GM21367 (cell line): ENCODE data around the gene ATR.

Experiments used
- ATAC-seq: cut with Tn5 transposase; IDR thresholded peaks from one replicate; pipeline ENCODE4 v1.9.1; 2021; ENCODE audit not compliant: unreplicated experiment

ATR gene

DNA sequence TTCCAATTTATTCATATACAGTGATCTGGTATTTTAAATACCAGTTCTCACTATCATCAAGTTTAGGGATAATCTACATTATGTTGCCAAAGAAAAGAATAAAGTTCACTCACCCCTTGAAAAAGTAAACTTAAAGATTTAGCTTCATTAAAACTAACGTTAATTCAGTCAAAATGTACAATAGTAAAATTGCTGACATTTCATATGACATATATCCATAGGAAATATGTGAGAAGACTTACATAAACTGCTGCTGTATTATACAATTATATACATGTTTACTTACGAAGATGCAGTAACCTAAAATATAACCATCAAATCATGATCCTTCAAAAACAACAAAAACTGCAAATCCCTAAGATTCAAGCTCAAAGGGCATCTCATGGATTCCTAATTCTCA is 44.0 kb downstream of the ATR start:
- no peak for ATAC-seq

GRCh38 chr3:142530296-142530695 is 48.2 kb downstream of the ATR start:
- ATAC-seq = no peak

DNA sequence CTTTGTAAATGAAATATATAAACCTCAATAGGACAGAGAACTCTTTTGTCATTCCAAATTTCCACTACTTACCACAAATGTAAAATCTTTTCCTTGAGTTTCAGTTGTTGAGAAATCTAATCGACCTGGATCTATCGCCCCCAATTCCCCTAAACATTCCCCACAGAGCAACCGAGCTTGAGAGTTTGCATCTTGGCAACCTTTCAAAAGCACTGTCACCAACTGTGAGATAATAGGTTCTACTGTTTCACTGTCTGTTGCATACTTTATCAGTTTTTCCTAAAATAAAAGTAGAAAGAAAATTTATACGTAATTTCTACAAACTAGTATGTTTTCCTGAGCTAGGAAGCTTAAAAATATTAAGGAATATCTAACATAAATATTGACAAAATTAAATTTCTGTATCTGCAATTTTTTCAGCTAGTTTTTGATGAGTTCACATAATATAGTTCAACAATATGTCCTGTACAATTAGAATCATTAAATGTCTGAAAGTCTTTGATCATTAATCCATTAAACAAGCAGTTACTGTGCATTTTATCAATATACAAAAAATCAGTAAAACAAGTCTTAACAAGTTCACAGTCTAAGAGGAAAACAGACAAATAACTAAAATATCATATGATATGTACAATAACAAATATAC is 54.5 kb downstream of the ATR start:
- ATAC-seq = no peak

DNA sequence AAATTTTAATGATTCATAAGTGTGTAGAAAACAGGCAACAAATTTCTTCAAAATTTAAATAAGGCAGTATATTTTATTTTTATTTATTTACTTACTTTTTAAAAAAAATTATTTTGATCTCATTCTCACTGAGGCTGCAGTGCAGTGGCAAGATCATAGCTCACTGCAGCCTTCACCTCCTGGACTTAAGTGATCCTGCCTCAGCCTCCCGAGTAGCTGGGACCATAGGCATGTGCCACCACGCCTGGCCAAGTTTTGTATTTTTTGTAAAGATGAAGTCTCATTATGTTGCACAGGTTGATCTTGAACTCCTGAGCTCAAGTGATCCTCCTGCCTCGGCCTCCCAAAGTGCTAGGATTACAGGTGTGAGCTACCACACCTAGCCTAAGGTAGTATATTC is 69.5 kb downstream of the ATR start:
- ATAC-seq = no peak

DNA sequence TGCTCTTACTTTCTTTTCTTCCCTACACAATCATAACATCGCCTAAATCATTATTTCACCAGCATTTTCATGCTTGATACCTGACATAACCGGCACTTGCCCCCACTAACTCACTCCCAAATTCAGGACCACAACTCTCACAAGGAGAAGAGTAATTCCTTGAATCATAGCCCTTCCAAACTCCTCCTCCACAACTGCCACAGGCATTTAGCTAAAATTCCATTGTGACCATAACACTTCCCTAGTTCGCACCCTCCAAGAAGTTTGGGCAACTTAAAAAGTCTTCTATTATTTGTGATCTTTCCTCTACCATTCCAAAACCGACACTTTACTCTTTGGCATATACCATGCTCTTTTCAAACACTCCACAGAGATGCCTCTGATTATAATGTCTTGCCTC is 71.3 kb downstream of the ATR start:
- ATAC-seq = no peak

DNA sequence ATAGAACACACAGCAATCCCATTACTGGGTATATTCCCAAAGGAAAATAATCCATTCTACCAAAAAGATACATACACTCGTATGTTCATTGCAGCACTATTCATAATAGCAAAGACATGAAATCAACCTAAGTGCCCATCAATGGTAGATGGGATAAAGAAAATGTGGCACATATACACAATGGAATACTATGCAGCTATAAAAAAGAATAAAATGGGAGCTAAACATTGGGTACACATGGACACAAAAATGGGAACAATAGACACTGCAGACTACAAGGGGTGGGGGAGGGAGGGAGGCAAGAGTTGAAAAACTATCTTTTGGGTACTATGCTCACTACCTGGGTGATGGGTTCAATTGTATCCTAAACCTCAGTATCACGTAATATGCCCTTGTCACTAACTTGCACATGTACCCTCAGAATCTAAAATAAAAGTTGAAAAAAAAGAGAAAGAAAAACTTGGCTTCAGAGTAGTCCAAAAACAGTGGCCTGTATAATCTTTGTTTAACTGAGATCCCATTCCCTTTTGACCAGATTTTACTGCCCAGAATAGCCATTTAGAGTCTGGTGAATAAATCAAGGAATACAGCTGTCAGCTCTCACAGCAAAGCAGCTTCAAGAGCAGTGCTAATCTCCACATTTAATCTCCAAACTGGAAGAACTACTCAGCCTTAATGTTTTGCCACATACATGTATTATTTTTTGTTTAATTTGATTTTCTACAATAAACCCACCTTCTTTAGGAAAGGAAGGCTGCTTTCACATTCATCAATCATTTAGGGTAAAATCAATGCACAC is 76.1 kb downstream of the ATR start:
- no peak for ATAC-seq

DNA sequence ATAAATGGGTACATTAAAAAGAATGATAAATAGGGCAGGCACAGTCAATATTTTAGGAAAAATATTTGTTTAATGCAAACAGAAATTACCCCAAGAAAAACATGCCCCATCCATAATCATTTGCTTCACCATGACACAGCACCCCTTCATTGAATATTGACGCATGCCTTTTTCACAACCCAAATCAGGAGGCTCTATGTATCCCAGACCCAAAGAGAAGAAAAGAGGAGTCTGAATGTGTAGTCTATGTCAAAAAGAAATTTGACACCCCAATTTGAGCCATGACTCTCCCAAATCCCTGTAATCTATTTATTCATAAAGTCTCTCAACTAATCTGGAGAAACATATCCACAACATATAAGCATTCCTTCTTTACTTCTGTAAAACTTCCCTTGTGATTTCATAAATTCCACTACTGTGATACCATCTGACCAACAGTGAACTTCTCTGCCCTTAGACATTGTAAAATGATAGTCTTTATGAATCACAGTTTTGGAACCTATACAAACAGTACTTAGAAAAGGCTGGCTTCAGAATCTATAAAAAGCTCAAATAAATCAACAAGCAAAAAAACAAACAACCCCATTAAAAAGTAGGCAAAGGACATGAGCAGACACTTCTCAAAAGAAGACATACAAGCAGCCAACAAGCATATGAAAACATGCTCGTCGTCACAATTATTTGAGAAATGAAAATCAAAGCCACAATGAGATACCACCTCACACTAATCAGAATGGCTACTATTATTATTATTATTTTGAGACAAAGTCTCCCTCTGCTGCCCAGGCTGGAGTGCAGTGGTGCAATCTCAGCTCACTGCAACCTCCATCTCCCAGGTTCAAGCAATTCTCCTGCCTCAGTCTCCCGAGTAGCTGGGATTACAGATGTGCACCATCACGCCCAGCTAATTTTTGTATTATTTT is 77.3 kb downstream of the ATR start:
- no peak for ATAC-seq

GRCh38 chr3:142500211-142500610 is 78.3 kb downstream of the ATR start:
- ATAC-seq = no peak

DNA sequence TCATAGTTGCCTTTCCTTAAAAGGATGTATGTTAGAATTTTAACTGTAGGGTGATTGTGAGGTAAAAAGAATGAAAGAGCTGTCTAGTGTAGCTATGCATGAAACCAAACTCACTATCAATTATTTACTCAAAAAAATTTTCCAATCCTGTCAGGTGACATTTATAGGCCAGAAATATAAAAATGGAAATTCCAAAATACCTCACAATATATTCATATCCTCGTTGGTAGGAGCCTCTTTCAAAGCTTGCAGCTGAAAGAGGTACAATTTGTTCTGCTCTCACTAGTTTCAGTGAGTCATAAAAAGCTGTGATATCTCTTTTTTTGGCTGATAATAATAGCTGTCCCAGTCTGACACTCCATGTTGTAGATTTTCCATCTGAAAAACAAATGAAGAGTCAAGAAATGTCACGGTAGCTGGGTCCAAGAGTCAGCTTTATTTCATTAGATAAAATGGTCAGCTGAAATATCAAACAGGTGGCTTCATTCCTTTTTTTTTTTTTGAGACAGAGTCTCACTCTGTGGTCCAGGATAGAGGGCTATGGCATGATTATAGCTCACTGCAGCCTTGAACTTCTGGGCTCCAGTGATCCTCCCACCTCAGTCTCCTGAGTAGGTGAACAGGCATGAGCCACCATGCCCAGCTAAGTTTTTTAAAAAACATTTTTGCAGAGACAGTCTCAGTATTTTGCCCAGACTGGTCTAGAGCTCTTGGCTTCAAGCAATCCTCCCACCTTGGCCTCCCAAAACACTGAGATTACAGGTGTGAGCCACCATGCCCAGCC is 79.9 kb downstream of the ATR start:
- no peak for ATAC-seq

- no peak for ATAC-seq
Measured at GRCh38 chr3:142497729-142498128, 80.8 kb downstream of the ATR start.

DNA sequence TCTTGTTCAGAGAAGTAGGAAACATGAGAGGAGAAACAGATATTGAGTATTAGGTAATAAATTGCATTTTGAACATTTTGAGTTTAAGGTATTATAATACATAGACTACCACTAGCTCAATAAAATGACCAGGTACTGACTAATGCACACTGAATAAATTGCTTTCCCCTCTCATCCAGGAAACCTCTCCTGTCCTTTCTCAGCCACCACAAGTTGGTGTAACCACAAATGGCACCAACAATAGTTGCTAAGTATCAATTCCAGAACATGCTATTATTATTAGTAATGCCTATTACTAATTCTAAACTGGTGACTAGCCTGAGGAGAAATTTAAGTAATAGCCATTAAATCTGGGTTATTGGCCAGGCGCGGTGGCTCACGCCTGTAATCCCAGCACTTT is 83.4 kb downstream of the ATR start:
- no peak for ATAC-seq

GRCh38 chr3:142492184-142492583 is 86.3 kb downstream of the ATR start:
- ATAC-seq = no peak

DNA sequence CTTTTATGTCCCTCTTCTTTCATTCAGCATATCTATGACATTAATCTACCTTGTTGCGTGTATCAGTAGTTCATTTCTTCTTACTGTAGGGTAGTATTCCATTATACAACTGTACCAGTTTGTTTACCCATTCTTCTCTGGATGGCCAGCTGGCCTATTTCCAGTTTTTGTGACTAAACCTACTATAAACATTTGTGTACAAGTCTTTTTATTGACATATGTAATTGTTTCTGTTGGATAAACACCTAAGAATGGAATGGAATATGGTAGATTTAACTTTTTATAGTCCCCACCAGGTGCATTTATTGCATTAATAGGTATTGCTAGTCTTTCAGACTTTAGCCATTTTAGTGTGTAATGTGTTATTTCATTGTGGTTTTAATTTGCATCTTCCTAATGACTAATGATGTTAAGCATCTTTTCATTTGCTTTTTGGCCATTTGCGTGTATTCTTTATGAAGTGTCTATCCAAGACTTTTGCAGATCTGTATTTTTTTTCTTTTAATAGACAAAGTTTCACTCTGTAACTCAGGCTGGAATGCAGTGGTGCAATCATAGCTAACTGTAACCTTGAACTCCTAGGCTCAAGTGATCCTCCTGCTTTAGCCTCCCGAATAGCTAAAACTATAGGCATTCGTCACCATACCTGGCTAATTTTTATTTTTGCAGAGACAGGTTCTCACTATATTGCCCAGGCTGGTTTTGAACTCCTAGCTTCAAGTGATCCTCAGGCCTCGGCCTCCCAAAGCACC is 88.8 kb downstream of the ATR start:
- no peak for ATAC-seq

DNA sequence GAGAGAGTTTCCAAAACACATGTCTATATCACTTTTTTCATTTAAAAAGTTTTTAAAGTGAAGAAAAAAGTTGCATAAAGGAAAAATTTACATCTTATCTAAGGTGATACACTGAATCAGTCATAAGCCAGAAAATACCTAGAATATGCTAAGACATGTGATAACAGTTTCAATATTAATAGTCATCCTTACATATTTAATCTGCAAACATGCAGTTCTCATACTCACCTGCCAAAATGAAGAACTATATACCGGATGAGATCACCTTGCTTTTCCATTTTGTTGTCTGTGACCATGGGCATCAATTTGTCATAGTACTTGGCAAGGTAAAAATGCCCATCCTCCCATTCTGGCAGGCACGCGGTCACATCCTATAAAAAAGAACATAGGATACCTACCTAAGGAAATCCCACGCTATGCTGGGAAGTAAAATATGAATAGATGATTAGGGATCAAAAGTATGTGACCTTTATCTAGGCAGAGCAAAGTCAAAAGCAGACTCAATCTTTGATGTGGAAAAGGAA is 93.6 kb downstream of the ATR start:
- ATAC-seq = no peak

DNA sequence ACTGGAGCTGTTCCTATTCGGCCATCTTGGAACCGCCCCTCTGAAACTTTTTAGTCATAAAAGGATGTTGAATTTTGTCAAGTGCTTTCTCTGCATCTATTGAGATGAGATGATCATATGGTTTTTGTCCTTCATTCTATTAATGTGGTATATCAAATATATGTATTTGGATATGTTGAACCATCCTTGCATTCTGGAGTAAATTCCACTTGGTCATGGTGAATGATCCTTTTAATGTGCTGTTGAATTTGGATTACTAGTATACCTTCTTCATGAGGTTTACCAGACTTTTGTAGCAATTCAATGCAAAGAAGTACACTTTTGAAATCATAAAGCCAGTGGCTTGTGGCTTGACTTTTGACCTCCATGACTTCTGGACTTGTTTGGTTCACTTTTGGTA is 97.3 kb downstream of the ATR start:
- ATAC-seq = no peak

DNA sequence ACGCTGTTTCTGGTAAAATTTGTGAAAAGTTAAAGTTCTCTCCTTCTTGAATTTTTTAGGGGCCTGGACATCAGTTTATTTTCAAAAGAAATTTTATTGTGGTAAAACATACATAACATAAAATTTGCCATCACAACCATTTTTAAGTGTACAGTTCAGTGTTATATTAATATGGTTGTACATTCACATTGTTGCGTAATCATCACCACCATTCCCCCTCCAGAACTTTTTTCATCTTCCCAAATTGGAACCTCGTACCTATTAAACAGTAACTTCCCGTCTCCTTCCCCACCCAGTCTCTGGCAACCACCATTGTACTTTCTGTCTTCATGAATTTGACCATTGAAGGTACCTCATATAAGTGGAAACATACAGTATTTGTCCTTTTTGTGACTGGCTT is 107.7 kb downstream of the ATR start:
- ATAC-seq = no peak

GRCh38 chr3:142468456-142468855 is 110.1 kb downstream of the ATR start:
- no peak for ATAC-seq

GRCh38 chr3:142467768-142468167 is 110.8 kb downstream of the ATR start:
- no peak for ATAC-seq

DNA sequence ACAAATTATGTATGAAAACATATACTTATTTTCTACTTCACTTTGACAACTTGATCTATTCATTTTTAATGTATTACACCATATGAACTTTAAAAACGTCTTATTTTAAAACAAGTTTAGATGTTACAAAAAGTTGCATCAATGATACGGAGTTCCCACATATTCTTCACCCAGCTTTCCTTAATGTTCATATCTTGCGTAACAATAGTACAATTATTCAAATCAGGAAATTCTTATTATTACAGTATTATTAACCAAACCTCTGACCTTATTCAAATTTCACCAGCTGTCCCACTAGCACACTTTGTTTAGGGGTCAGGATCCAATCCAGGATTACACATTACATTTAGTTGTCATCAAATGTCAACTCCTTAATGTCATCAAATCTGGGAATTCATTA is 117.8 kb downstream of the ATR start:
- no peak for ATAC-seq

DNA sequence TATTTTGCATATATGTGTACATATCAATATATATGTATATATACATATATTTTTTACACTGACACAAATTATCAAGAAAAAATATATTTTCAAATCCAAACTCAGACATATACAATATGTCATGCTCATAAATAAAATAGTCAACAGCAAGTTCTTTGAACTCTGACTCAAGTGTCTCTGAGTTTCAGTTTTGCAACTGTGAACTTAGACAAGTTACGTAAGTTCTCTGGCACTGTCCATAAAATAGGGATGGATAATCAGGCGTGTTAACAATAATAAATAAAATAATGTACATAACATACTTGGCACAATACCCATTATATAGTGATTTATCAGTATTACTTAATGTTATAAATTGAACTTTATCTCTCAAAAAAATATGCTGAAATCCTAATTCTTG is 118.6 kb downstream of the ATR start:
- no peak for ATAC-seq
